Activated naive CD8-positive, alpha-beta T cell treated with anti-CD3 and anti-CD28 coated beads, Interleukin-2, amount 10 ng/mL, durations not matched to agents 7 days and 5 days (primary cell): ENCODE results near the gene CDH2. TPM values are rescaled to one million over a fixed set of nuclear protein-coding genes. Genes with fewer than 3 reads are reported as not detected.

Experiments
- ATAC-seq: fragments of 150-1000 bp; cut with Tn5 transposase; one replicate; pipeline ENCODE4 v1.10.0; 2021; ENCODE audit warnings: low read depth, moderate library complexity
- POLR2A ChIA-PET: fragments of 350-600 bp; sonication (Branson Sonifier 250); formaldehyde crosslinking; loops from one replicate; lab custom pipeline; 2021; ENCODE audit warnings: antibody characterized with exemption; lab: Charles Lee
- DNase-seq: peaks from one replicate; pipeline ENCODE4 v3.0.0; 2021
- H3K27ac Mint-ChIP-seq: one replicate; pipeline ENCODE4 v1.8.0; 2022; ENCODE audit warnings: mild to moderate bottlenecking, mixed read lengths
- H3K27me3 Mint-ChIP-seq: one replicate; pipeline ENCODE4 v1.8.0; 2022; ENCODE audit warnings: mild to moderate bottlenecking, moderate library complexity, mixed read lengths
- H3K36me3 Mint-ChIP-seq: one replicate; pipeline ENCODE4 v1.8.0; 2021; ENCODE audit warnings: mild to moderate bottlenecking, mixed read lengths
- H3K4me1 Mint-ChIP-seq: one replicate; pipeline ENCODE4 v1.8.0; 2021; ENCODE audit warnings: mixed read lengths
- H3K4me3 Mint-ChIP-seq: one replicate; pipeline ENCODE4 v1.8.0; 2022; ENCODE audit warnings: mild to moderate bottlenecking, moderate library complexity, mixed read lengths
- H3K9me3 Mint-ChIP-seq: one replicate; pipeline ENCODE4 v1.8.0; 2021; ENCODE audit warnings: mixed read lengths
- total RNA-seq, 2 experiments: library from RNA; stranded (reverse); gene quantifications; one replicate each; pipeline ENCODE4 v1.2.3, GENCODE V29; 2021

The CDH2 gene
- total RNA-seq, 2 experiments from 2014 or later: not detected

GRCh38 chr18:28110924-28111323 lies 66.0 kb downstream of the CDH2 start:
- ATAC-seq (no peak), DNase-seq (no peak)
- H3K4me1 Mint-ChIP-seq: no peaks in the 10 kb centered on the region
- H3K36me3 Mint-ChIP-seq: no peaks in the 10 kb centered on the region
- H3K27ac Mint-ChIP-seq: no peak overlapping the region
- POLR2A ChIA-PET: no interaction called here
- no peaks in the 10 kb centered on the region for H3K9me3 Mint-ChIP-seq
- H3K4me3 Mint-ChIP-seq: no peak overlapping the region
- H3K27me3 Mint-ChIP-seq: no peaks in the 10 kb centered on the region

- Mint-ChIP-seq H3K9me3 (no peaks in the 10 kb centered on the region), H3K27ac (no peak overlapping the region), H3K4me1 (no peaks in the 10 kb centered on the region), H3K36me3 (no peaks in the 10 kb centered on the region), H3K27me3 (no peaks in the 10 kb centered on the region), H3K4me3 (no peak overlapping the region)
- ATAC-seq (no peak), DNase-seq (no peak)
- POLR2A ChIA-PET: no interaction called here
These were observed 67.0 kb downstream of the CDH2 start for GRCh38 chr18:28109781-28110560.

GRCh38 chr18:28108814-28109213 lies 68.1 kb downstream of the CDH2 start:
- Mint-ChIP-seq H3K27ac (no peak overlapping the region), H3K9me3 (no peaks in the 10 kb centered on the region), H3K4me1 (no peaks in the 10 kb centered on the region), H3K4me3 (no peak overlapping the region), H3K36me3 (no peaks in the 10 kb centered on the region), H3K27me3 (no peaks in the 10 kb centered on the region)
- POLR2A ChIA-PET: no interaction called here
- DNase-seq (no peak), ATAC-seq (no peak)

GRCh38 chr18:28108254-28108653 lies 68.7 kb downstream of the CDH2 start:
- DNase-seq: no peak
- Mint-ChIP-seq H3K27ac (no peak overlapping the region), H3K27me3 (no peaks in the 10 kb centered on the region), H3K36me3 (no peaks in the 10 kb centered on the region), H3K4me1 (no peaks in the 10 kb centered on the region), H3K9me3 (no peaks in the 10 kb centered on the region), H3K4me3 (no peak overlapping the region)
- ATAC-seq: no peak
- POLR2A ChIA-PET: no interaction called here

GRCh38 chr18:28099237-28099636 lies 77.7 kb downstream of the CDH2 start:
- no peaks in the 10 kb centered on the region for H3K9me3 Mint-ChIP-seq
- no peaks in the 10 kb centered on the region for H3K4me1 Mint-ChIP-seq
- H3K27ac Mint-ChIP-seq: no peak overlapping the region
- no peaks in the 10 kb centered on the region for H3K27me3 Mint-ChIP-seq
- no peaks in the 10 kb centered on the region for H3K36me3 Mint-ChIP-seq
- POLR2A ChIA-PET: no interaction called here
- ATAC-seq (no peak), DNase-seq (no peak)
- no peak overlapping the region for H3K4me3 Mint-ChIP-seq

GRCh38 chr18:28095631-28096030 lies 81.3 kb downstream of the CDH2 start:
- no peak for DNase-seq
- no peaks in the 10 kb centered on the region for H3K36me3 Mint-ChIP-seq
- H3K27me3 Mint-ChIP-seq: no peaks in the 10 kb centered on the region
- POLR2A ChIA-PET: no interaction called here
- no peaks in the 10 kb centered on the region for H3K9me3 Mint-ChIP-seq
- ATAC-seq: no peak
- H3K4me3 Mint-ChIP-seq: no peak overlapping the region
- H3K4me1 Mint-ChIP-seq: no peaks in the 10 kb centered on the region
- no peak overlapping the region for H3K27ac Mint-ChIP-seq

GRCh38 chr18:28095041-28095440 lies 81.9 kb downstream of the CDH2 start:
- POLR2A ChIA-PET: no interaction called here
- no peak for ATAC-seq
- no peaks in the 10 kb centered on the region for H3K27me3 Mint-ChIP-seq

GRCh38 chr18:28091197-28091596 lies 85.7 kb downstream of the CDH2 start:
- Mint-ChIP-seq H3K4me3 (no peak overlapping the region), H3K4me1 (no peaks in the 10 kb centered on the region), H3K36me3 (no peaks in the 10 kb centered on the region), H3K9me3 (peaks cover 2% of the 10 kb centered on the region), H3K27me3 (no peaks in the 10 kb centered on the region), H3K27ac (no peak overlapping the region)
- ATAC-seq (no peak), DNase-seq (no peak)
- POLR2A ChIA-PET: no interaction called here

More at GRCh38 chr18:28095041-28095440, 81.9 kb downstream of the CDH2 start:
- Mint-ChIP-seq H3K9me3 (no peaks in the 10 kb centered on the region), H3K36me3 (no peaks in the 10 kb centered on the region), H3K27ac (no peak overlapping the region), H3K4me1 (no peaks in the 10 kb centered on the region), H3K4me3 (no peak overlapping the region)
- DNase-seq: no peak

GRCh38 chr18:28088477-28088876 lies 88.5 kb downstream of the CDH2 start:
- DNase-seq: no peak
- H3K27ac Mint-ChIP-seq: no peak overlapping the region
- H3K36me3 Mint-ChIP-seq: no peaks in the 10 kb centered on the region
- H3K4me1 Mint-ChIP-seq: no peaks in the 10 kb centered on the region
- no peaks in the 10 kb centered on the region for H3K27me3 Mint-ChIP-seq
- H3K4me3 Mint-ChIP-seq: no peak overlapping the region
- ATAC-seq: no peak
- H3K9me3 Mint-ChIP-seq: peaks cover 2% of the 10 kb centered on the region
- POLR2A ChIA-PET: no interaction called here

GRCh38 chr18:28086670-28087552 lies 90.0 kb downstream of the CDH2 start:
- H3K9me3 Mint-ChIP-seq: peaks cover 2% of the 10 kb centered on the region
- no peaks in the 10 kb centered on the region for H3K4me1 Mint-ChIP-seq
- POLR2A ChIA-PET: no interaction called here
- no peaks in the 10 kb centered on the region for H3K36me3 Mint-ChIP-seq
- no peak for ATAC-seq
- no peak overlapping the region for H3K27ac Mint-ChIP-seq
- no peak overlapping the region for H3K4me3 Mint-ChIP-seq
- no peak for DNase-seq
- H3K27me3 Mint-ChIP-seq: no peaks in the 10 kb centered on the region

- DNase-seq: no peak
- Mint-ChIP-seq H3K27ac (no peak overlapping the region), H3K9me3 (no peaks in the 10 kb centered on the region), H3K4me1 (no peaks in the 10 kb centered on the region), H3K27me3 (no peaks in the 10 kb centered on the region), H3K36me3 (no peaks in the 10 kb centered on the region), H3K4me3 (no peak overlapping the region)
- no peak for ATAC-seq
- POLR2A ChIA-PET: no interaction called here
These were observed 95.4 kb downstream of the CDH2 start for GRCh38 chr18:28081516-28081915.

GRCh38 chr18:28080876-28081300 lies 96.0 kb downstream of the CDH2 start:
- Mint-ChIP-seq H3K27ac (no peak overlapping the region), H3K4me3 (no peak overlapping the region), H3K27me3 (no peaks in the 10 kb centered on the region), H3K4me1 (no peaks in the 10 kb centered on the region), H3K36me3 (no peaks in the 10 kb centered on the region), H3K9me3 (no peaks in the 10 kb centered on the region)
- POLR2A ChIA-PET: no interaction called here
- ATAC-seq (no peak), DNase-seq (no peak)

GRCh38 chr18:28079883-28080282 lies 97.0 kb downstream of the CDH2 start:
- H3K36me3 Mint-ChIP-seq: no peaks in the 10 kb centered on the region
- POLR2A ChIA-PET: no interaction called here

GRCh38 chr18:28078849-28079248 lies 98.1 kb downstream of the CDH2 start:
- ATAC-seq: no peak
- no peaks in the 10 kb centered on the region for H3K9me3 Mint-ChIP-seq

More at GRCh38 chr18:28079883-28080282, 97.0 kb downstream of the CDH2 start:
- H3K4me1 Mint-ChIP-seq: no peaks in the 10 kb centered on the region
- no peak for DNase-seq
- H3K9me3 Mint-ChIP-seq: no peaks in the 10 kb centered on the region
- no peak overlapping the region for H3K27ac Mint-ChIP-seq
- no peak overlapping the region for H3K4me3 Mint-ChIP-seq
- H3K27me3 Mint-ChIP-seq: no peaks in the 10 kb centered on the region
- ATAC-seq: no peak

More at GRCh38 chr18:28078849-28079248, 98.1 kb downstream of the CDH2 start:
- H3K27ac Mint-ChIP-seq: no peak overlapping the region
- H3K4me3 Mint-ChIP-seq: no peak overlapping the region
- no peaks in the 10 kb centered on the region for H3K36me3 Mint-ChIP-seq
- POLR2A ChIA-PET: no interaction called here
- H3K4me1 Mint-ChIP-seq: no peaks in the 10 kb centered on the region
- H3K27me3 Mint-ChIP-seq: no peaks in the 10 kb centered on the region
- no peak for DNase-seq
